Breast epithelium (tissue), 3 donors: ENCODE data around the gene SPNS3.

Experiments
- CTCF ChIP-seq, 3 donors: fragments of 450-650 bp; IDR thresholded peaks; one replicate each; pipeline ENCODE4 v1.5.1; 2016 to 2017; ENCODE audit warnings: antibody characterized with exemption in 3 of 3, mild to moderate bottlenecking in 3 of 3, moderate library complexity in 3 of 3
- POLR2A ChIP-seq: fragments of 450-650 bp; IDR thresholded peaks from one replicate; pipeline ENCODE4 v1.6.1; 2016; ENCODE audit warnings: antibody characterized with exemption, mild to moderate bottlenecking, moderate library complexity

- TF ChIP-seq POLR2A = no peak
- TF ChIP-seq CTCF (IDR thresholded peaks at IDR 0.05) = no peak
Measured at GRCh38 chr17:4536742-4537411, 103.1 kb downstream of the SPNS3 start.
